Erythroblast (primary cell): ENCODE data around the gene AVPI1.

Experiments
- GATA1 ChIP-seq: IDR thresholded peaks from 2 replicates; pipeline ENCODE4 v1.6.1; 2011; ENCODE audit warnings: low read depth, mild to moderate bottlenecking, control low read depth, low read length, moderate library complexity
- POLR2A ChIP-seq: IDR thresholded peaks from 2 replicates; pipeline ENCODE4 v1.6.1; 2011; ENCODE audit warnings: mild to moderate bottlenecking, low read length

DNA sequence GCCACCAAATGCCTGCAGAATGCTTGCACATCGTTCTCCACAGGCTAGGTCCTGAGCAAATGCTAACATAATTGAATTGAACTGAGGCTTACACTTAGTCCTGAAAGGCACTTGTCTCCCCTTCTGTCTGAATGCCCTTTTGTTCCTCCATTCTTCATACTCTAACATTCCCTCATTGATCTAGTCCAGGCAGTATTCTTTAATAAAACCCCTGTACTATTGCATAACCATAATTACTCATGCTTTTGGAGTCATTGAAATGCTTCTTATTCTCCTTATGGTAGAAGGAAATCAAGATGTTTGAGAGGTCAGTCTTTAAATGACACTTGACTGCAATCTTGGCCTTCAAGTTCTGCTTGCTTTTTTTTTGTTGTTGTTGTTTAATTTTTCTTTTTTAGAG lies 39.5 kb downstream of the AVPI1 start:
- TF ChIP-seq POLR2A (no peak), GATA1 (no peak)
